ENCODE data around the gene RSPH9.

RSPH9 gene

GRCh38 chr6:43705996-43706395 lies 61.2 kb downstream of the RSPH9 start:
- Histone ChIP-seq H3K27ac (ENCODE audit: low read length) (no peak overlapping the region), H3K27me3 (ENCODE audit: control insufficient read depth in 1 of 2, insufficient read depth in 2 of 2, low read length in 2 of 2) (no peaks in the 10 kb centered on the region), H3K9ac (ENCODE audit: low read length in 2 of 2) (no peak overlapping the region), H3K4me1 (ENCODE audit: control insufficient read depth, insufficient read depth, low read length) (peaks cover 30% of the 10 kb centered on the region), H3K4me3 (ENCODE audit: low read length in 2 of 2) (no peak overlapping the region), H3K36me3 (ENCODE audit: control insufficient read depth in 2 of 2, insufficient read depth in 2 of 2, low read length in 2 of 2) (no peaks in the 10 kb centered on the region), H3K9me3 (ENCODE audit: control insufficient read depth in 2 of 2, low read length in 2 of 2) (no peaks in the 10 kb centered on the region)

- Histone ChIP-seq H3K36me3 (ENCODE audit: control insufficient read depth in 2 of 2, insufficient read depth in 2 of 2, low read length in 2 of 2) (no peaks in the 10 kb centered on the region), H3K27ac (ENCODE audit: low read length) (no peak overlapping the region), H3K4me1 (ENCODE audit: control insufficient read depth, insufficient read depth, low read length) (peaks cover 30% of the 10 kb centered on the region), H3K9me3 (ENCODE audit: control insufficient read depth in 2 of 2, low read length in 2 of 2) (no peaks in the 10 kb centered on the region), H3K4me3 (ENCODE audit: low read length in 2 of 2) (no peak overlapping the region), H3K27me3 (ENCODE audit: control insufficient read depth in 1 of 2, insufficient read depth in 2 of 2, low read length in 2 of 2) (no peaks in the 10 kb centered on the region), H3K9ac (ENCODE audit: low read length in 2 of 2) (no peak overlapping the region)
These were observed 62.0 kb downstream of the RSPH9 start for GRCh38 chr6:43706788-43707187.

- Histone ChIP-seq H3K27ac (ENCODE audit: low read length) (no peak overlapping the region), H3K36me3 (ENCODE audit: control insufficient read depth in 2 of 2, insufficient read depth in 2 of 2, low read length in 2 of 2) (no peaks in the 10 kb centered on the region), H3K9ac (ENCODE audit: low read length in 2 of 2) (no peak overlapping the region), H3K9me3 (ENCODE audit: control insufficient read depth in 2 of 2, low read length in 2 of 2) (no peaks in the 10 kb centered on the region), H3K27me3 (ENCODE audit: control insufficient read depth in 1 of 2, insufficient read depth in 2 of 2, low read length in 2 of 2) (no peaks in the 10 kb centered on the region), H3K4me3 (ENCODE audit: low read length in 2 of 2) (no peak overlapping the region), H3K4me1 (ENCODE audit: control insufficient read depth, insufficient read depth, low read length) (peaks cover 25% of the 10 kb centered on the region)
These were observed 62.4 kb downstream of the RSPH9 start for GRCh38 chr6:43707269-43707668.

- Histone ChIP-seq H3K4me1 (ENCODE audit: control insufficient read depth, insufficient read depth, low read length) (peaks cover 20% of the 10 kb centered on the region), H3K36me3 (ENCODE audit: control insufficient read depth in 2 of 2, insufficient read depth in 2 of 2, low read length in 2 of 2) (no peaks in the 10 kb centered on the region), H3K9me3 (ENCODE audit: control insufficient read depth in 2 of 2, low read length in 2 of 2) (no peaks in the 10 kb centered on the region), H3K27me3 (ENCODE audit: control insufficient read depth in 1 of 2, insufficient read depth in 2 of 2, low read length in 2 of 2) (no peaks in the 10 kb centered on the region), H3K27ac (ENCODE audit: low read length) (no peak overlapping the region), H3K9ac (ENCODE audit: low read length in 2 of 2) (no peak overlapping the region), H3K4me3 (ENCODE audit: low read length in 2 of 2) (no peak overlapping the region)
These were observed 62.9 kb downstream of the RSPH9 start for GRCh38 chr6:43707767-43708166.

- Histone ChIP-seq H3K27ac (ENCODE audit: low read length) (no peak overlapping the region), H3K36me3 (ENCODE audit: control insufficient read depth in 2 of 2, insufficient read depth in 2 of 2, low read length in 2 of 2) (no peaks in the 10 kb centered on the region), H3K4me1 (ENCODE audit: control insufficient read depth, insufficient read depth, low read length) (peaks cover 14% of the 10 kb centered on the region), H3K9me3 (ENCODE audit: control insufficient read depth in 2 of 2, low read length in 2 of 2) (no peaks in the 10 kb centered on the region), H3K4me3 (ENCODE audit: low read length in 2 of 2) (no peak overlapping the region), H3K9ac (ENCODE audit: low read length in 2 of 2) (no peak overlapping the region), H3K27me3 (ENCODE audit: control insufficient read depth in 1 of 2, insufficient read depth in 2 of 2, low read length in 2 of 2) (no peaks in the 10 kb centered on the region)
These were observed 64.2 kb downstream of the RSPH9 start for GRCh38 chr6:43708860-43709653.

- Histone ChIP-seq H3K4me3 (ENCODE audit: low read length in 2 of 2) (no peak overlapping the region), H3K4me1 (ENCODE audit: control insufficient read depth, insufficient read depth, low read length) (peaks cover 14% of the 10 kb centered on the region)
These were observed 64.9 kb downstream of the RSPH9 start for GRCh38 chr6:43709654-43710303.

GRCh38 chr6:43710576-43710975 lies 65.7 kb downstream of the RSPH9 start:
- Histone ChIP-seq H3K4me3 (ENCODE audit: low read length in 2 of 2) (no peak overlapping the region), H3K9ac (ENCODE audit: low read length in 2 of 2) (no peak overlapping the region), H3K36me3 (ENCODE audit: control insufficient read depth in 2 of 2, insufficient read depth in 2 of 2, low read length in 2 of 2) (no peaks in the 10 kb centered on the region), H3K27me3 (ENCODE audit: control insufficient read depth in 1 of 2, insufficient read depth in 2 of 2, low read length in 2 of 2) (no peaks in the 10 kb centered on the region), H3K9me3 (ENCODE audit: control insufficient read depth in 2 of 2, low read length in 2 of 2) (no peaks in the 10 kb centered on the region), H3K27ac (ENCODE audit: low read length) (no peak overlapping the region), H3K4me1 (ENCODE audit: control insufficient read depth, insufficient read depth, low read length) (peaks cover 14% of the 10 kb centered on the region)

More at GRCh38 chr6:43709654-43710303, 64.9 kb downstream of the RSPH9 start:
- no peaks in the 10 kb centered on the region for H3K27me3 ChIP-seq (ENCODE audit: control insufficient read depth in 1 of 2, insufficient read depth in 2 of 2, low read length in 2 of 2)
- H3K9ac ChIP-seq (ENCODE audit: low read length in 2 of 2), result no peak overlapping the region
- no peaks in the 10 kb centered on the region for H3K36me3 ChIP-seq (ENCODE audit: control insufficient read depth in 2 of 2, insufficient read depth in 2 of 2, low read length in 2 of 2)
- no peak overlapping the region for H3K27ac ChIP-seq (ENCODE audit: low read length)
- H3K9me3 ChIP-seq (ENCODE audit: control insufficient read depth in 2 of 2, low read length in 2 of 2), result no peaks in the 10 kb centered on the region

GRCh38 chr6:43712579-43712978 lies 67.7 kb downstream of the RSPH9 start:
- Histone ChIP-seq H3K27me3 (ENCODE audit: control insufficient read depth in 1 of 2, insufficient read depth in 2 of 2, low read length in 2 of 2) (no peaks in the 10 kb centered on the region), H3K9ac (ENCODE audit: low read length in 2 of 2) (no peak overlapping the region), H3K9me3 (ENCODE audit: control insufficient read depth in 2 of 2, low read length in 2 of 2) (no peaks in the 10 kb centered on the region), H3K27ac (ENCODE audit: low read length) (no peak overlapping the region), H3K4me1 (ENCODE audit: control insufficient read depth, insufficient read depth, low read length) (peaks cover 10% of the 10 kb centered on the region), H3K4me3 (ENCODE audit: low read length in 2 of 2) (no peak overlapping the region), H3K36me3 (ENCODE audit: control insufficient read depth in 2 of 2, insufficient read depth in 2 of 2, low read length in 2 of 2) (no peaks in the 10 kb centered on the region)

- no peak overlapping the region for H3K9ac ChIP-seq (ENCODE audit: low read length in 2 of 2)
- no peaks in the 10 kb centered on the region for H3K36me3 ChIP-seq (ENCODE audit: control insufficient read depth in 2 of 2, insufficient read depth in 2 of 2, low read length in 2 of 2)
- H3K4me1 ChIP-seq (ENCODE audit: control insufficient read depth, insufficient read depth, low read length), result peaks cover 12% of the 10 kb centered on the region
These were observed 68.9 kb downstream of the RSPH9 start for GRCh38 chr6:43713643-43714310.

GRCh38 chr6:43714311-43715055 lies 69.6 kb downstream of the RSPH9 start:
- H3K4me3 ChIP-seq (ENCODE audit: low read length in 2 of 2), result no peak overlapping the region
- H3K27me3 ChIP-seq (ENCODE audit: control insufficient read depth in 1 of 2, insufficient read depth in 2 of 2, low read length in 2 of 2), result peaks cover 0 to 1% of the 10 kb centered on the region in 2 donors
- H3K9me3 ChIP-seq (ENCODE audit: control insufficient read depth in 2 of 2, low read length in 2 of 2), result no peaks in the 10 kb centered on the region
- H3K36me3 ChIP-seq (ENCODE audit: control insufficient read depth in 2 of 2, insufficient read depth in 2 of 2, low read length in 2 of 2), result no peaks in the 10 kb centered on the region
- no peak overlapping the region for H3K27ac ChIP-seq (ENCODE audit: low read length)
- no peak overlapping the region for H3K9ac ChIP-seq (ENCODE audit: low read length in 2 of 2)
- peaks cover 8% of the 10 kb centered on the region for H3K4me1 ChIP-seq (ENCODE audit: control insufficient read depth, insufficient read depth, low read length)

More at GRCh38 chr6:43713643-43714310, 68.9 kb downstream of the RSPH9 start:
- H3K27ac ChIP-seq (ENCODE audit: low read length), result no peak overlapping the region
- no peak overlapping the region for H3K4me3 ChIP-seq (ENCODE audit: low read length in 2 of 2)
- H3K9me3 ChIP-seq (ENCODE audit: control insufficient read depth in 2 of 2, low read length in 2 of 2), result no peaks in the 10 kb centered on the region
- no peaks in the 10 kb centered on the region for H3K27me3 ChIP-seq (ENCODE audit: control insufficient read depth in 1 of 2, insufficient read depth in 2 of 2, low read length in 2 of 2)
